T-helper 22 cell (primary cell): ENCODE results near the gene SETD2.
A peak's percentile ranks its signal among the peaks of the same experiment; 100 is the strongest.
"Not testable (repeated sequence)": the region's sequence is repeated elsewhere in the genome, so short reads cannot be mapped to it uniquely, and the experiment has no call there.

ENCODE experiments used
- DNase-seq: peaks from one replicate; pipeline ENCODE4 v3.0.0-alpha.2; 2020; ENCODE audit warnings: low read depth

The SETD2 gene

DNA sequence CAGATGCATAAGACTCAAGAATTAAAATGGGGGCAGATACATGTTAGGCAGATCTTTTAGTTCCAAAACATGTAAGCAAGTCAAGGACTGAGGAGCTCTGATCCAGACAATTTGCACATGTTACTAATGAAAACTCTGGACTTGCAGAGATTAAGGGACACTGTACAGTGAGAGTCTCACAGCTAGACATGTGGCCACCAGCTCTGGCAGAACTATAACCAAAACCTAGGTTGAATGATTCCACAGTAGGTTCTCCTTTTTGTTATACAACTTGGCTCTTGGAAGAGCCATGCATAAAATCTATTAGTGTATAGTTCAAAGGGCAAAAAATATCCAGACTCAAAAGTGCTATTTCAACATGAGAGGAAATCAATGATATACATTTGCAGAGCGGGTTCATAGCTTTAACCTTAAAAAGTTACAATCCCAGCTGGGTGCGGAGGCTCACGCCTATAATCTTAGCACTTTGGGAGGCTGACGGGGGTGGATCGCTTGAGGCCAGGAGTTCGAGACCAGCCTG, 61.8 kb downstream of the SETD2 start:
- DNase-seq = no peak

DNA sequence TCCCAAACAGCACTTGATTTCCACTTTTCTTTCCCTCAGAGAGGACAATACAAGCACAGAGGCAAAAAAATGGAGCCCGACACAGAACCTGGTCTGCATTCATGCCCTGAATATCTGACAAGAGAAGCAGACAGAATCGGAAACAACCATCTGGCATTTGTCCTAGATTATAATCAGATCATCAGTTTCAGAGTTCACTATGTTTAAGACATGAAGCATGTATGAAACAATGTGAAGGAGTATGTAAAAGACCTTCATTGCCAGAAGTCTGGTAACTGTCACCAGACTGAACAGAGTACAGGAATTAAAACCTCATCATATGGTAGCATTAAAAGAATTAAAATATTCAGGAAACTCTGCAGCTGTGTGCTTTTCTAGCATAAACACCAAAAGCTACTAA, 65.0 kb downstream of the SETD2 start:
- no peak for DNase-seq

DNA sequence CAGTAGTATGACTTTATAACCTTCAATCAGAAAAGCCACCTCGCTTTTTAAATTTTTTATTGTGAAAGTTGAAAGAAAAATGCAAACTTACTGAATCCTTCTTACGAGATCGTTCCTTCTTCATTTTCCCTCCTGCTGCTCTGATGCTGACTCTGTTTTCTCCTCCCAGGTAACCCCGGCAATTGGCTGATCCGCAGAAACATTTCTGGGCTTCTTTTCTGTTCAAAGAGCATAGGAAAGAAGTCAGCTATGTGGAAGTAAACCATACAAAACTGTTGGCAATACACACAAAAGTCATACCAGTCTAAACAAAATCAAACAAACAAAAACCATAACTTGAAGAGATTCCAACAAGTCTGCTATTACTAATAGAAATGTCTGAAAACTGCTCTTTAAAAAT, 66.0 kb downstream of the SETD2 start:
- DNase-seq = no peak

DNA sequence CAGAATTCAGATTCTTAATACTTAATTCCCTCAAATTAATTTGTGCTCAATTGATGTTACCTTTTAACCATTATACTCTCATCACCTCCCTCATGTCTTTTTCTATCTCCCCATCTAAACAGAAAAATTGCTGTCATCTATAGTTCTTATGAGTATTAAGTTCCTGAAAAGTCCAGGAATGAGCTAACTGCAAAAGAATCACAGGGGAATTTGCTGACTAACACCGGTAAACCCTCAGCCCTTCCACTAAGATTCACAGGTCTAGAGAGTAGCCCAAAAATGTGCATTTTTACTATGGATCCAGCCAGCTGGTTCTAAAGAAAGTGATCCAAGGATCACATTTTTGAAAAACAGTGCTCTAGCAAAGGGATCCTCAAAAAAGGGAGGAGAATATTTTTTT, 67.0 kb downstream of the SETD2 start:
- DNase-seq = no peak

DNA sequence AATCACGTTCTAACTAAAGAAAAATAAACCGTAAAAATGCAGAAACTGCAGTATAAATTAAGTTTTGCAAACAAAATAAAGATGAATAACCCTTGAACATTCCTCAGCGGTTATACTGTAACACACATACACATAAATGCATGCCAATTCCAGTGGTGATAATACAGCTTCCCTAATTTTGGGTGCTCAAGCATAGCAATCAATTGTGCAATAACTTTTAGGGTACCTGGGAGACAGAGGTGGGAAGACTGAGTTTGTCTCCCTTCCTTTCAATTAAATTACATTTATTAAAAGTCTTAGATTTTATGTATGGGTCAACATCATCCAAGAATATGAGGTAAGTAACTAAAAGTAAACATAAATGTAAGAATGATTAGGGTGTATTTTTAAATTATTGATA, 71.8 kb downstream of the SETD2 start:
- DNase-seq = no peak

DNA sequence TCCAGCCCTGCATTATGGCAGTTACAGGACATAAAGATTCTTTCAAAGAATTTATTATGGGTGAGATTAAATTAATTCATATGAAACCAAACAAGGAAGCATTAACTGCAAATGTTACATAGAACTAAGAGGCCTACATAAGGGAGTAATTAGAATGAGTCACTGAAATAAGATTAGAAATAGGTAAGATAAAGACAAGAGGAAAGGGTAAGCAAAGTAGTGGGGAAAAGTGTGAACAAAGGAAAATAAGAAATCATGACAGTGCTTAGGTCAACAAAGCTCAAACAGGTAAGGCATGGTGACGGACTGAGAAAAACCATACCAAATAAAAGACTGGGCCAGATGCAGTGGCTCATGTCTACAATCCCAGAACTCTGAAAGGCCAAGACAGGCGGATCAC, 74.3 kb downstream of the SETD2 start:
- no peak for DNase-seq

DNA sequence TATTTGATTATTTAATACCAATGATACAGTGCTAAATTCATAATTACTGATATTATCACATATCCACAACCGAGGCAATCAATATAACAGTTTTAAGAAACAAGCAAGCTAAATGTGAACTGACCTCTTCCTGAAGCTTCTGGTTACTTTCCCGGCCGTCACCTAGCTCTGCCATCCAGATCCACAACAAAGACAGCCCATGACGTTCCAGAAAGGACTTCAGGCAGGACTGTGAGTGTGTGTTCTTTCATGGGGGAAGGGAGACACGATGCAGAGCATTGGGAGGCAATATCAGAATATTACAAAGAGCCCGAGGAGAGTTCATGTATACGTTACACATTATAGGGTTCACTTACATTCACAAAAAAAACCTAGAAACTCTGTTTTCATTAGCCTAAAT, 77.8 kb downstream of the SETD2 start:
- DNase-seq = no peak

DNA sequence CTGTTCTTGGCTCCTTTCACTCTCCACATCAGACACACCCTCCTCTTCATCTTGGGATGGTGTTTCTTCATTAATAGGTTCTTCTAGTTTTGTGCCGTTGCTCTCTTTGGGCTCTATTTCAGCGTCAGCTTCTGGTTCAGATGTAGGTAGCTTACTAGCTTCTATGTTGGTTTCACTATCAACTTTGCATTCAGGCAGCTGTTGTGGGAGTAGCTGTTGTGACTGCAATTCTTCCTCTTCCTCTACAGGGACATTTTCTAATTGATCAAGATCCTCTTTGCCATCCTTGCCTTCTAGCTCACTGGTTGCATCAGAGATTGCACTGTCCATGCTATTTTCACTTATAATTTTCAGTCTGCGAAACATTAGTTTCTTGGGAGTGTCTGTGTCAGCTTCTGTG, 80.1 kb downstream of the SETD2 start:
- DNase-seq = no peak

DNA sequence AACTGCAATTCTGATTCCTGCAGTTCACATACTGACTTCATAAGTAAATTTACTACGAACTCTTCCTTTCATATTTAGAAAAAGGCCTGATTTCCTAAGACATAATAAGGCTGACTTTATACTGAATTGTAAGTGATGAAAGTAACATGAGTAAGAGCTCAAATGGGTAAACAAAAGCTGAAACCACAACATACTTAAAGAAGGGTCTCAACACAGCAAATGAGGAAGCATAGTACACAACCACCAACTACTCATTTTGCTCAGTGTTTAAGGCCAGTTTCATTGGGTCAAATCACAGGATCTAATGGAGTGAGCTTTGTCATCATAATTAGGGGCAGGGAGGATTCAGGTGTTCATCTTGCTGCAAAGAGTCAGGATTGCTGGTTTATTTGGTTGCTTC, 81.4 kb downstream of the SETD2 start:
- DNase-seq = no peak

DNA sequence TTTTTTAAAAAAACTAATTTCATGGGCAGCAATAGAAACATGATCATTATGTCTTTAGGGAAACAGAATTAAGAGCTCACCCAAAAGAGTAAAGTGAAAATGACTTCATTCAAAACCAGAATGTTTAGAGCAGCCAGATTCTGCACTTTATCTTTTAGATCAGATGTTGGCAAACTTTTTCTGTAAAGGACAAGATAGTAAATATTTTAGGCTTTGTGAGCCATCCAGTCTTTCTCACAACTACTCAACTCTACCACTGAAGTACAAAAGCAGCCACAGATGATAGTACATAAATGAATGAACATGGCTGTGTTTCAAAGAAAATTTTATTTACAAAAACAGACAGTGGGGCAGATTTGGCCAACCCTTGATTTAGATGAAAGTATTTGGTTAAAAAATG, 84.5 kb downstream of the SETD2 start:
- no peak for DNase-seq

DNA sequence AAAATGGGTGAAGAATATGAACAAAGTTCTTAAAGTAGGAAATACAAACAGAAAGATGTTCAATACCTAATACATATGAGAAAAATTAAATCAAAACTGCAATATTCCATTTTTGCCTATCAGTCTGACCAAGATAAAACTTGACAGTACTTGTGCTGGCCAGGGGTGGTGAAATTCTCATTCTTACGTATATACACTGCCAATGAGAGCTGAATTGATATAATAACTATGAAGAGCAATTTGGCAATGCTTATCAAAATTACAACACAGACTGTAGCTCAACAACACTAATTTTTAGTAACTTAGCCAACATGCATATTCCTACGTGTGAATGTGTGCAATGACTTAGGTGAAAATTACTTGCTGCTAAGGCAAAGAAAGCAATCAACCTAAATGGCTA, 90.2 kb downstream of the SETD2 start:
- DNase-seq = no peak

DNA sequence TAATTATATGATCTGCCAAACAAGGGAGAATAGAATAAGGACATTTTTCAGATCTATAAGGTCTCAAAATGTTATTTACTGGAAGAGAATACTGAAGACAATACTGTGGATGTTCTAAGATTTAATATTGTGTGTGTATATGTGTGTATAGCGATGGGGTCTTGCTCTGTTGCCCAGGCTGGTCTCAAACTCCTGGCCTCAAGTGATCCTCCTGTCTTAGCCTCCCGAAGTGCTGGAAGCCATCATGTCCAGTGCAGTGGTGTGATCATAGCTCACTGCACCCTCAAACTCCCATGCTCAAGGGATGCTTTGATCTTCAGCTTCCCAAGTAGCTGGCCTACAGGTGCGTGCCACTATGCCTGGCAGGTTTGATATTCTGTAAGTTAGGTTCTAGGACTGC, 93.1 kb downstream of the SETD2 start:
- DNase-seq = no peak

DNA sequence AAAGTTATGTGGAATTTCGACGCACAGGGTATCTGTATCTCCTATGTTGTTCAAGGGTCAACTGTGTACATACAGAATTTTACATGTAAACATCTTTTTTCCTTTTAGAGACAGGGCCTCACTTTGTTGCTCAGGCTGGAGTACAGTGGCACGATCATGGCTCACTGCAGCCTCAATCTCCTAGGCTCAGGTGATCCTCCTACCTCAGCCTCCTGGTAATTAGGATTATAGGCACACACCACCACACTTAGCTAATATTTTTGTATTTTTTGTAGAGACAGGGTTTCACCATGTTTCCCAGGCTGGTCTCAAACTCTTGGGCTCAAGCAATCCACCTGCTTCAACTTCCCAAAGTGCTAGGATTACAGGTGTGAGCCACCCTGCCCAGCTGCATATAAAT, 97.7 kb downstream of the SETD2 start:
- not testable (repeated sequence) for DNase-seq

DNA sequence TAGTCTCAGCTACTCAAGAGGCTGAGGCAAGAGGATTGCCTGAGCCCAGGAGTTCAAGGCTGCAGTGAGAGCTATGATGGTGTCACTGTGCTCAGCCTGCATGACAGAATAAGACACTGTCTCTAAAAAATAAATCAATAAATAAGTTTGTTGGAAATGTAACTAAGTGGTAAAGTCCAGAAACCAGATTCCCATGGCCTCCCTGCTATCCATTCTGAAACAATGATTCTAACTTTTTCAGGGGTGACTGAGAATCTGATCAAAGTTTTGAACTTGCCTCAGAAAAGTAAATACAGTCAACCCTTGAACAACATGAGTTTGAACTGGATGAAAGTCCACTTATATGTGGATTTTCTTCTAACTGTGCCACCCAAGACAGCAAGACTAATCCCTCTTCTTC, 98.2 kb downstream of the SETD2 start:
- DNase-seq = no peak

DNA sequence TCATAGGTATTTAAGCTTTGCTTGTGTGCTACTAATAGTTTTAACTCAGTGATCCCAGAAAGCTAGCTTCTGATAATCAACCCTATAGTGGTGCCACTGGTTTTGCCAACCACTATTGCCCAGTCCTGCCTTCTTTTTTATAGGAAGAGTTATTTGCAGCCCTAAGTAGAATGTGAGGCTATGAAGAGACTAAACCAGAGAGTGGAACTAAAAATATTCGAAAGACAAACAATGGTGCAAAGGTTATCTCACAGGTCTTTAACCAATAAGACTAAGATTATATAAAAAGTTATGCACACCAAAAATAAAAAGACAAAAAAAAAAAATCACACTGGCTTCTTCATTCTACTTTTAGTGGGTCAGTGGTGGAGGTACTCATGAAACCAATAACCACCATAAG, 98.9 kb downstream of the SETD2 start:
- no peak for DNase-seq

DNA sequence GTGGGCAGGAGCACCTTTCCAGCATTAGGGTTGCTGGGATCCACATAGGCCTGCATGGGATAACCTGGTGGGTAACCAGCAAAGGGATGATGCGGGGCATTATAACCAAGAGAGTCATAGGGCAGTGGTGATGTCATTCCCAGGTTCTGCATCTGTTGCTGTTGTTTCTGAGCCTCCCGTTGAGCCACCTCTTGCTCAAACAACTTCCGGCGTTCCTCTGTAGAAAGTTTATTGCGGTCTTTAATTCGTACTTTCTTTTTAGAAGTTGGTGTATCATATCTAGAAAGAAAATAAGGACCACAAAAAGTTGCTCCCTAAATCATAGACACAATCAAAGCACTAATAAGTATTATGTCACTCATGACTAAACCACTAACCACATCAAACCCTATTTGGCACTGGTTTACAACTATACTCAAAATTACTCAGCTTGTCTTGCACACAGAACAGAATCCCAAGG, 106.7 kb downstream of the SETD2 start:
- DNase-seq = peak; percentile 63

DNA sequence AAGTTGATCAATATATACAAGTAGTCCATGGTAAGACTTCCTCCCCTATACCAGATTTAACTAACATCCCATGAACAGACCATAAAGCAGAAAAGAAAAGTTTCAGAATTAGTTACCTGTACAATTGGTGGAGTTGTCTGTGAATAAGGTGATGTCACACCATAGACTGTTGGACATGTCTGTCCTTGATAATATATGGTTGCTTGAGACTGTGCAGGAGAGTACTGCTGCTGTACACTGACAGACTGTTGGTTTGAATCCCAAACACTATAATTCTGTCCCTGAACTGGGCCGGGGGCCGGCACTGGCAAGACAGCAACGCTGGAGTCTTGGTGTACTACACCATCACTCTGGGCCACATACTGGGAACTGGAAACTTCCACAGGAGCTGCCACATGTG, 107.2 kb downstream of the SETD2 start:
- DNase-seq = no peak

DNA sequence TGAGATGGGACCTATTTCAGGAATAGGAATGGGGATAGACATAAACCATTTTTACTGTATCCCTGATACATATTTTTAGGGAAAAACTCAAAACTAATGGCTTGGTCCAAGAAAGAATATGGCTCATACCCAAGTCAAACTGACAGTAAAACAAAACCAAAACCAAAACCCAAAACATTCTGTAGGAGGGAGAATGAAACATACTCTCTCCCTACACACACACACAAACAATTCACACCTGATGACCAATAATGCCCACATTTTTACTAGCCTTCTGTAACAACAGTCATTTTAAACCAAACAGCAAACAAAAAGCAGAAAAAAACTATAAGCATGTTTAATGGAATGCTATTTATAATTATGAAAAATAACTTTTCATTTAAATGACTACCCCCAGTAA, 109.5 kb downstream of the SETD2 start:
- DNase-seq = no peak

DNA sequence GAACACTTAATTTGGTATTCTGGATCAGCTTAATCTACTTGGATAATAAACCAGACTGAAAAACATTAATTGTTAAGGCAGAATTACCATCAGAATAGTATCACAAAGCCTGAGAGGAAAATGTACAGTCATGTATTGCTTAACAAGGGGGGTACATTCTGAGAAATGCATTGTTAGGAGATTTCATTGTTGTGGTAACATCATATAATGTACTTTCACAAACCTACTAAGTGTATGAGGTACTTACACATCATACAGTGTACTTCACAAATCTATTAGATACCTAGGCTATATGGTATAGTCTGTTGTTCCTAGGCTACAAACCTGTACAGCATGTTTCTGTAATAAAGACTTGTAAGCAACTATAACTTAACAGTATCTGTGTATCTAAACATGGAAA, 116.2 kb downstream of the SETD2 start:
- DNase-seq = no peak

DNA sequence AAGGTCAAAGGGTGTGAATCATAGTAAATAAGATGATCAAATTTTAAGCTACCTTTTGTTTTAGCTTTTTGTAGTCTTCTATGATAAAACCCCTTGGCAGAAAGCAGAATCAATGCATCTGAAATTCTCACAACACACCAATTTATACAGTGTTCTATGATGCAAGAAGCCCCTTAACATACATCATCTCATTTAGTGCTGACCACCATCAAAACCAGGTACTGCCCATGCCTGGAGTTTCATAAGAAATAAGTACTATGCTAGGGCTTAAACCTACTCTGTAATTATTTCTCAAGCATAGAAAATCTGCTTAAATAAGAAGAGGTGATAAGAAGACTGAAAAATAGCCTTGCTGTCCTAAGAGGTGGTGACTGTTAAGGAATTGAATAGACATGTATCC, 116.8 kb downstream of the SETD2 start:
- no peak for DNase-seq

DNA sequence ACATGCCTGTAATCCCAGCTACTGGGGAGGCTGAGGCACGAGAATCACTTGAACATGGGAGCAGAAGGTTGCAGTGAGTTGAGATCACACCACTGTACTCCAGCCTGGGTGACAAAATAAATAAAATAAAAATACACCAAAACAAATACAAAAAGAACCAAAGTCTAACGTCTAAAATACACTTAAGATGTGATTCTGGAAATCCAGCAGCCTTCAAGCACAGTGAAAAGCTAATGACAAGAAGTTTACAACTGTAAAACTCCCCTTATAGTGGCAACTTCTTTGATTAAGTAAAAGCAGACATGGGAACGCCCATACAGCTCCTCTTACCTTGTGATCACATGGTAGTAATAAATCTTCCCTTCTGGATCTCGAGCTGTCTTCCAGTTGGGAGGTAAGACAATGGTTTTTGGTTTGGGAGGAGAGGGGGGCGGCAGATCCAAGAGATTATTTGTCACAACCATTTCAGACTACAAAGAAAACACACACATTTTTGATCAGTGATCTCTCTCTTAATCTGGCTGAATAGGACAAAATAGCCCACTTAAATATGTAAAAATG, 121.6 kb downstream of the SETD2 start:
- DNase-seq = no peak

DNA sequence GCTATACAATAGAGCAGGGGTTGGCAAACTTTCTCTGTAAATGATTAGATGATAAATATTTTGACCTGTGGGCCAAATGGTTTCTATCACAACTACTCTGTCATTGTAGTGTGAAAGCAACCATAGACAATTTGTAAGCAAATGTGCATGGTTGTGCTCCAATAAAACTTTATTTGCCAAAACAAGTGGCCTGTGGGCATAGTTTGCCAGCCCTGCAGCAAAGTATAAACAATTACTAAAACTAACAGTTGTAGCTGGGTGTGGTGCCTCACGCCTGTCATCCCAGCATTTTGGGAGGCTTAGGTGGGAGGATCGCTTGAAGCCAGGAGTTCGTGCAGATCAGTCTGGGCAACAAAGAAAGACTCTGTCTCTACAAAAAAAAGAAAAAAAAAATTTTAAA, 122.8 kb downstream of the SETD2 start:
- DNase-seq = no peak

DNA sequence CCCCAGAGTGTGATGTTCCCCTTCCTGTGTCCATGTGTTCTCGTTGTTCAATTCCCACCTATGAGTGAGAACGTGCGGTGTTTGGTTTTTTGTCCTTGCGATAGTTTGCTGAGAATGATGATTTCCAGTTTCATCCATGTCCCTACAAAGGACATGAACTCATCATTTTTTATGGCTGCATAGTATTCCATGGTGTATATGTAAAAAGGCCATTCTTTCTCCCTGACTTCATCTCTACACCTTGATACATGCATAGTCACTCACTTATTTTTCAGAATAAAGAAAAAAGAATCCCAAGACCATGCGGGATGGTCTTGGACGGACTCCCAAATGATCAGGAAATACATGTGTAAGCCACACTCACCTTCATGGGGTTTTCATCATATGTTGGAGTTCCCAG, 126.6 kb downstream of the SETD2 start:
- not testable (repeated sequence) for DNase-seq

DNA sequence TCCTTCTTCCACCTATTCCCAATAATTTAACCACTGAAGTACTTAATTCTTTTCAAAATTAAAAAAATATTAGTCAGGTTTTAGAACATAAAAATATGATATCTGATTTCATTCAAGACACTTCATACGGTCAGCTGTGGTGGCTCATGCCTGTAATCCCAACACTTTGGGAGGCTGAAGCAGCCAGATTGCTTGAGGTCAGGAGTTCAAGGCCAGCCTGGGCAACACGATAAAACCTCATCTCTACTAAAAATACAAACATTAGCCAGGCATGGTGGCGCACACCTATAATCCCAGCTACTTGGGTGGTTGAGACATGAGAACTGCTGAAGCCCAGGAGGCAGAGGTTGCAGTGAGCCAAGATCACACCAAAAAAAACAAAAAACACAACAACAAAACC, 127.8 kb downstream of the SETD2 start:
- no peak for DNase-seq

DNA sequence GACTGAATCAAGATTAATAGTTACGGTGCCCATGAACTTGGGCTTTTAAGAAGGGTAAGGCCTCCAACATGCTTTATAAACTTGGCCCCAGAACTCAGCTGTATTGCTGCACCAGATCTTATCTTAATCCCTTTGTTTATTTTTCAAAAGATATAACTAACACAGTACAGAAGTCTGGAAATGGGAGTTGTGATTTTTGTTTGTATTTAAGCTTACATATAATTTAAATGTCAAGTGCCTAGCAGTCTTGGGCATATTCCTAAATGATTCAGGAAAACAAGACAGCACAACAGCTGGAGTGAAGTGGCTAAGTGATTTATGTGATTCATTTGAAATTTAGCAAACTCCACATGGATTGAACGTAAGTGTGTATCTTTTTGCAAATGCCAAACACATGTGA, 128.3 kb downstream of the SETD2 start:
- no peak for DNase-seq
